ENCODE measurements around the gene C1orf56. TPM values are rescaled to one million over a fixed set of nuclear protein-coding genes. Genes with fewer than 3 reads are reported as not detected.

The C1orf56 gene
- total RNA-seq, 2 donors from 2014 or later: 17.3 to 17.7 TPM

GRCh38 chr1:151060007-151060656 lies 12.6 kb downstream of the C1orf56 start, which contains the start of gene MLLT11:
Gene MLLT11 (plus strand): TSS chr1:151060397. CDS start chr1:151067225, 6,828 bp downstream.
- Histone ChIP-seq H3K9me3 (no peaks in the 10 kb centered on the region), H3K27ac (peak within 1 kb of the TSS; percentile 95), H3K4me3 (peak within 1 kb of the TSS; percentile 76 to 84), H3K36me3 (no peaks in the 10 kb centered on the region), H3K27me3 (replicated peaks; ENCODE audit: insufficient read depth) (no peaks in the 10 kb centered on the region), H3K4me1 (replicated peaks) (peaks cover 21% of the 10 kb centered on the region)
- peak; percentile 19 for DNase-seq (ENCODE audit: low spot score)
- TF ChIP-seq POLR2AphosphoS5 (IDR thresholded peaks at IDR 0.05): peak; percentile 42
- TF ChIP-seq POLR2A (IDR thresholded peaks at IDR 0.05): no peak
- intact Hi-C loops (cut with DNase I): no loop called here
- WGBS: under 1% methylated on average over 15 of the region's 15 CpGs

DNA sequence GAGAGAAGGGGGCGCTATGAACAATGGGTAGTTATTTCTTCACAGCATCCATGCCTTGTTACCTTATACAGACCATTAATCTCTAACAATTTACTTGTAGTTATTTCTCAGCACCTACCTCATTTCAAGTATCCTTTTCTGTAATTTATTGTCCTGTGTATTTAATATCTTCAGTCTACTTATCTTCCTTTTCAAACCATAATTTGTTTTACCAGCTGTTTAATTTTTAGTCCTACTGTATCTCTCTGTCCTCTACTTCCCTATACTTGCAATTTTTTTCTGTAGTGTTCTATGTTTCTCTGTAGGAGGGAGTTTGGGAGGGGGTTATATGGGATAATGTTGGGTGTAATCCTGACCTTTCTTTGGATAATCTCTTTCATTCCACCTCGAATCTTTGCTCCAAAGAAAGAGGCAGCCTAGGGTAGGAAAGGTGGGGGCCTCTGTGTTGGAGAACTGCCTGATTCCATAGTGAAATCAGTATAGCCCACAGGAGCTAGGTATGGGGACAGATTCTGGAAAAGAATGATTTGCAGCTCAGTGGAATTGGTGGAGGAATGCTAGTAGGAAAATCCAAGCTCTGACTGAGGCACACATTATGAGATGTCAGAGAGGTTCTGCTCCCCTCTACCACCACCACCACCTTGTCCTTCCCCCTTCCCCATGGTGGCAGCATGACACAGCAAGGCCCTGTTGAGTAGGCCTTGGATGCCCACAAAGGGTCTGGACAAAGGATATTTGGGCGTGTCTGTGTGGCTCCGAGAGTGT lies 13.3 kb downstream of the C1orf56 start:
- Histone ChIP-seq H3K27ac (no peak overlapping the region), H3K4me3 (peak overlapping the region; percentile 76 to 84)
- intact Hi-C loops (cut with DNase I): no loop called here

DNA sequence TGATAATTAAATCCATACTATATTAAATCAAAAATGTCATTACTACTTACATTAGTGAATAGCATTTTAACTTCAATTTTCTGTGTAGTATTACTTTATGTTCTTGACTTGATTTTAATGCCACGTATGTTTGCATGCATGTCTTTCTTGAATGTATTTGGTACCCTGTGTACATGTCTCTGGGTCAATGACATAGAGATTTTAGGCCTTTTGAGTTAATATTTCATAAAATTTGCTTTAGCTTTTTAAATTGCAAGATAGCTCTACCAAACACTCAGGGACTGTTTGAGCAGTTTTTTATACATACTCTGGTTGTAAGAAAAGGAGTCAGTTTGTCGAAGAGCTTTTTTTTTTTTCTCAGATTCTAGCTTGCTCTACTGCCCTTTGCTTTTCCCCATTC lies 14.2 kb downstream of the C1orf56 start:
- intact Hi-C loops (cut with DNase I): no loop called here
- Histone ChIP-seq H3K4me1 (replicated peaks) (peaks cover 9% of the 10 kb centered on the region), H3K9me3 (no peaks in the 10 kb centered on the region), H3K27me3 (replicated peaks; ENCODE audit: insufficient read depth) (no peaks in the 10 kb centered on the region), H3K4me3 (no peak overlapping the region), H3K36me3 (no peaks in the 10 kb centered on the region), H3K27ac (no peak overlapping the region)
- 57% methylated on average over 2 of the region's 2 CpGs for WGBS
- TF ChIP-seq POLR2AphosphoS5 (IDR thresholded peaks at IDR 0.05): no peak
- TF ChIP-seq, protein P1, sequence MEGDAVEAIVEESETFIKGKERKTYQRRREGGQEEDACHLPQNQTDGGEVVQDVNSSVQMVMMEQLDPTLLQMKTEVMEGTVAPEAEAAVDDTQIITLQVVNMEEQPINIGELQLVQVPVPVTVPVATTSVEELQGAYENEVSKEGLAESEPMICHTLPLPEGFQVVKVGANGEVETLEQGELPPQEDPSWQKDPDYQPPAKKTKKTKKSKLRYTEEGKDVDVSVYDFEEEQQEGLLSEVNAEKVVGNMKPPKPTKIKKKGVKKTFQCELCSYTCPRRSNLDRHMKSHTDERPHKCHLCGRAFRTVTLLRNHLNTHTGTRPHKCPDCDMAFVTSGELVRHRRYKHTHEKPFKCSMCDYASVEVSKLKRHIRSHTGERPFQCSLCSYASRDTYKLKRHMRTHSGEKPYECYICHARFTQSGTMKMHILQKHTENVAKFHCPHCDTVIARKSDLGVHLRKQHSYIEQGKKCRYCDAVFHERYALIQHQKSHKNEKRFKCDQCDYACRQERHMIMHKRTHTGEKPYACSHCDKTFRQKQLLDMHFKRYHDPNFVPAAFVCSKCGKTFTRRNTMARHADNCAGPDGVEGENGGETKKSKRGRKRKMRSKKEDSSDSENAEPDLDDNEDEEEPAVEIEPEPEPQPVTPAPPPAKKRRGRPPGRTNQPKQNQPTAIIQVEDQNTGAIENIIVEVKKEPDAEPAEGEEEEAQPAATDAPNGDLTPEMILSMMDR (IDR thresholded peaks at IDR 0.05): no peak
- no peak for TF ChIP-seq POLR2A (IDR thresholded peaks at IDR 0.05)
- DNase-seq (ENCODE audit: low spot score): no peak

More for the DNA sequence above, 13.3 kb downstream of the C1orf56 start:
- Histone ChIP-seq H3K27me3 (replicated peaks; ENCODE audit: insufficient read depth) (no peaks in the 10 kb centered on the region), H3K36me3 (no peaks in the 10 kb centered on the region), H3K4me1 (replicated peaks) (peaks cover 16% of the 10 kb centered on the region), H3K9me3 (no peaks in the 10 kb centered on the region)
- 44% methylated on average over 4 of the region's 4 CpGs for WGBS
- DNase-seq (ENCODE audit: low spot score): no peak
- TF ChIP-seq POLR2AphosphoS5 (IDR thresholded peaks at IDR 0.05): no peak
- TF ChIP-seq POLR2A (IDR thresholded peaks at IDR 0.05): no peak
- TF ChIP-seq, protein P1 (IDR thresholded peaks at IDR 0.05): no peak

DNA sequence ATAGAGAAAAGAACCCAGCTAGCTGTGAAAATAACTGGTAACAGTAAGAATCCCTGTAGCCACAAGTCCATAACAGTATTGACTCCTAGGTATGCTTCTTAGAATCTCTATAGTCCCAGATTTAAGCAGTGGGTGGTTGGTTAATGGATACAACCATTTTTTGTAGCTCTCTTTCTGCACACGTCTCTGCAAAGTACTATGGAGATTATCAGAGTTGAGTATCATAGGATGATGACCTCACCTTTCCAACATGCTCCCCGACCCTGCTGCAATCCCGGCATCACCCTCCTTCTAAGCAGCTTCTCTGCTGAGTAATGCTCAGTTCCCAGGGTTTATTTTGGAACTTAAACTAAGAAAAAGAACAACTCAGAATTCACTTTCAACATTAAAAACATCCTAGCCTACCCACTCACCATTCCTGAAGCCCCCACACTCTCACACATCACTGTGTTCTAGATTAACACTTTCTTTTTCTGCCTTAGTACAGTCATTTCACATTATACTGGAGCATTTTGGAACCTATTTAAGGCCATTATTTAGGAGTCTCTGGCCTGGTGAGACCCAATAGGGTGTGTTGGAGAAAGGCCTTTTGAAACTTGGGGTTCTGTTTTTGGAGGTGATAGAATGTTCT lies 15.3 kb downstream of the C1orf56 start:
- WGBS: 77% methylated on average over 3 of the region's 3 CpGs
- Histone ChIP-seq H3K4me1 (replicated peaks) (peaks cover under 1% of the 10 kb centered on the region), H3K27me3 (replicated peaks; ENCODE audit: insufficient read depth) (no peaks in the 10 kb centered on the region), H3K36me3 (no peaks in the 10 kb centered on the region), H3K9me3 (no peaks in the 10 kb centered on the region), H3K27ac (no peak overlapping the region), H3K4me3 (no peak overlapping the region)
- intact Hi-C loops (cut with DNase I): no loop called here
- no peak for TF ChIP-seq POLR2A (IDR thresholded peaks at IDR 0.05)
- TF ChIP-seq POLR2AphosphoS5 (IDR thresholded peaks at IDR 0.05): no peak
- TF ChIP-seq, protein P1 (IDR thresholded peaks at IDR 0.05): no peak
- no peak for DNase-seq (ENCODE audit: low spot score)

- Histone ChIP-seq H3K4me3 (no peak overlapping the region), H3K27ac (no peak overlapping the region), H3K36me3 (no peaks in the 10 kb centered on the region), H3K27me3 (replicated peaks; ENCODE audit: insufficient read depth) (no peaks in the 10 kb centered on the region), H3K4me1 (replicated peaks) (no peaks in the 10 kb centered on the region), H3K9me3 (no peaks in the 10 kb centered on the region)
- no peak for DNase-seq (ENCODE audit: low spot score)
- TF ChIP-seq POLR2A (IDR thresholded peaks at IDR 0.05): no peak
- TF ChIP-seq, protein P1 (IDR thresholded peaks at IDR 0.05): no peak
- no peak for TF ChIP-seq POLR2AphosphoS5 (IDR thresholded peaks at IDR 0.05)
- intact Hi-C loops (cut with DNase I): loop anchor here (5.0 kb wide), 1 partner anchor 82 kb away; the partner anchor contains the start of gene SEMA6C
Measured at GRCh38 chr1:151065089-151065645, 17.6 kb downstream of the C1orf56 start.

Measured in prostate gland (tissue), 2 donors.